GM21717 (cell line): ENCODE measurements around the gene GNG7.
"Not testable (repeated sequence)": the region's sequence is repeated elsewhere in the genome, so short reads cannot be mapped to it uniquely, and the experiment has no call there.

Experiments
- ATAC-seq: cut with Tn5 transposase; IDR thresholded peaks from one replicate; pipeline ENCODE4 v1.9.1; 2021; ENCODE audit warnings: mild to moderate bottlenecking, moderate library complexity; ENCODE audit not compliant: unreplicated experiment

GNG7 gene

GRCh38 chr19:2542341-2543069 lies 160.0 kb downstream of the GNG7 start:
- no peak for ATAC-seq

DNA sequence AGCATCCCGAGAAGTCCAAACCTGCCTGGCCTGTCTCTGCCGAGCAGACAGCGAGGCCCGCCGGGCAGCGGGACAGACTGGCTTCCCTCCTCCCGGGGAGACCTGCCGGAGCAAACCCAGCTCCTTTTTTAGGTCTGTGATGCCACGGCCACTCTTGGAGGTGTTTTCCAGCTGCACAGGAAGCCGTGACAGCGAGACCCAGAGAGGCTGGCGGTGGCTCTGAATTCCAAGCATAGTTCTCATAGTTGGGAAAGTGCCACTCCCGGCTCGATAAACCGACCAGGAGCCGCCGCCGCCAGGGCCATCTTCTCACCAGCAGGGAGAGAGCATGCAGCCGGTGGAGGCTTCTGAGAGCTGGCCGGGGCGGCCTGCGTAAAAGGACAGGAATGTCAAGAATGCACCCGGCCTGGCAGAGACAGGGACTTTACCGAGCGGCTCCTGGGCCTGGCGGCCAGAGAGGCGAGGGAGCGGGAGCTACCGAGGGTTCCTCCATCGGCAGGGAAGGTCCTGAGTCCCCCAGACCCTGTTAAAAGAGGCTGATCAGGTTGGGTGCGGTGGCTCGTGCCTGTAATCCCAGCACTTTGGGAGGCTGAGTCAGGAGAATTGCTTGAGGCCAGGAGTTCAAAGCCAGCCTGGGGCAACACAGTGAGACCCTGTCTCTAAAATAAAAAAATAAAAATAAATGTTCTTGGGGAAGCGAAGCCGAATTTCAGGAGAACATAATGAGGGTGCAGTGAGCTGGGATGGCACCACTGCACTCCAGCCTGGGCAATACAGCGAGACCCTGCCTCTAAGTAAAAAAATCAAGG lies 161.6 kb downstream of the GNG7 start:
- ATAC-seq, result no peak

DNA sequence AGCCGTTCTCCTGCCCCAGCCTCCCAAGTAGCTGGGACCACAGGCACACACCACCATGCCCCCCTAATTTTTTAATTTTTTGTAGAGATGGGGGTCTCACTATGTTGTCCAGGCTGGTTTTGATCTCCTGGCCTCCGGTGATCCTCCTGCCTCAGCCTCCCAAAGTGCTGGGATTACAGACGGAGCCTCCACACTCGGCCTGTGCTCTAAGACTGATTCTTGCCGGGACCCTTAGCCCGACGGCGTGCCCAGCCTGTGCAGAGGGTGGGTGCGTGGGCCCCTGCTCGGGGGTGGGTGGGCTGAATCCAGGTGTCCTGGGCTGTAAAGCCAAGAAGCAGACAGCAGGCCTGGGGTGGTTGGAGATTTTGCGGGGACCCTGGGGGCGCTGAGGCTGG lies 162.2 kb downstream of the GNG7 start:
- ATAC-seq, result no peak

GRCh38 chr19:2538096-2538757 lies 164.3 kb downstream of the GNG7 start:
- no peak for ATAC-seq

- ATAC-seq, result not testable (repeated sequence)
Measured at GRCh38 chr19:2537584-2537983, 164.9 kb downstream of the GNG7 start.

- no peak for ATAC-seq
Measured at GRCh38 chr19:2536461-2536860, 166.0 kb downstream of the GNG7 start.

DNA sequence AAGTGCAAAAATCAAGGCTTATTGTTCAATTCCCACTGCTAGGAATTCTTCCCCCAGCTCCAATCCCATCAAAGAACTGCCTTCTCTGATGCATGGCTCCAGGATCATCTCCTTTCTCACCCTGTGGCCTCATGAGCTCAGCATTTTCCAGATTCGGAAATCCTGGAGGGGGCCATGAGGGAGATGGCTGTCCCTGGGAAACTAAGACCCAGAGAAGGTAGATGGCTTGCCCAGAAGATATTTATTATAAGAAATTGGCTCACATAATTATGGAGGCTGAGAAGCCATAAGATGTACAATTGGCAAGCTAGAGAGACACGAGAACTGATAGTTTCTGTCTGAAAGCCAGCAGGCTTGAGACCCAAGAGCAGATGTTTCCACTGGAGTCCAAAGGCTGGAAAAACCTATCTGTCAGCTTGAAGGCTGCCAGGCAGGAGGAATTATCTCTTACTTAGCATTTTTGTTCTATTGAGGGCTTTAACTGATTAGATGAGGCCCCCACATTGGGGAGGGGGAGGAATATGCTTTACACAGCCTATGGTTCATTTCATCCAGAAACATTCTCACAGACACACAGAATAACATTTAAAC lies 168.0 kb downstream of the GNG7 start:
- no peak for ATAC-seq

GRCh38 chr19:2533686-2534422 lies 168.6 kb downstream of the GNG7 start:
- ATAC-seq, result no peak

GRCh38 chr19:2533072-2533425 lies 169.4 kb downstream of the GNG7 start:
- no peak for ATAC-seq

DNA sequence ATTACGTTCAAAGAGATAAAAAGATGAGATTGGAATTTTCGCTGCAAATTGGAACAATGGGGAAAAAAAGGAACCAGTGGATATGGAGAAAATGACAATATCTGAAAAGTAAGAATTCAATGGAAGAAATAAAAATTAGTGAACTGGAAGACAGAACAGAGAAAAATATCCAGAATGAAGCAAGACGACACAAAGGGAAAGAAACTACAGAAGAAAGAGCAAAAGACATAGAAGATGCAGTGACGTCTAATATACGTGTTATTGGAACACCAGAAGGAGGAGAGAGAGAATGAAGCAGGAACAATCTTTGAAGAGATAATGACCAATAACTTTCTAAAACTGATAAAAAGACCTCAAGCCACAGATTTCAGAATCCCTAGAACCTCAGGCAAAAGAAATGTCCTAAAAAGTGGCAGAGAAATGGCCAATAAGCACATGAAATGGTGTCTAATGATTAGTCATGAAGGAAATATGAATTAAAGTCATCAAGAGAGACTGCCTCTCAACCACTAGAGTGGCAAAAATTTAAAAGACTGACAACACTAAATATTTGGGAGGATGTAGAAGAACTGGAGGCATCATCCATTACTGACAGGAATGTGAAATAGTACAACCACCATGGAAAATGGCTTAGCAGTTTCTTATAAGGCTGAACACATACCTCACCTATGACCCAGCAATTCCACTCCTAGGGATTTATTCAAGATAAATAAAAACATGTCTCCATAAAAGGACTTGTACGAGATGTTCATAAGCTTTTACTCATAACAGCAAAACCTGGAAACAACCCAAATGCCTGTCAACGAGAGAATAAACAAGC lies 170.0 kb downstream of the GNG7 start:
- ATAC-seq, result no peak

DNA sequence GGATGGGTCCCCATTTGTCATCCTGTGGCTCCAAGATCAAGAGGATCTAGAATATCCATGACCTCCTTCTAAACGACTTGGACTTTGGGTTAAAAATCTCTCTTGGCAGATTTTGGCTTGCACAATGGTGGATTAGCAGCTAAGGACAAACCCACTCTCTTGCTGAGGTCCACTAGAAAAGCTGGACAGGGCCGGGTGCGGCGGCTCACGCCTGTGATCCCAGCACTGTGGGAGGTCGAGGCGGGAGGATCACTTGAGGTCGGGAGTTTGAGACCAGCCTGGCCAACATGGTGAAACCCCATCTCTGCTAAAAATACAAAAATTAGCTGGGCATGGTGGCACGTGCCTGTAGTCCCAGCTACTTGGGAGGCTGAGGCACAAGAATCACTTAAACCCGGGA lies 172.6 kb downstream of the GNG7 start:
- ATAC-seq, result not testable (repeated sequence)

GRCh38 chr19:2529473-2529918 lies 173.0 kb downstream of the GNG7 start:
- ATAC-seq, result no peak

GRCh38 chr19:2528675-2529101 lies 173.8 kb downstream of the GNG7 start:
- ATAC-seq, result no peak

DNA sequence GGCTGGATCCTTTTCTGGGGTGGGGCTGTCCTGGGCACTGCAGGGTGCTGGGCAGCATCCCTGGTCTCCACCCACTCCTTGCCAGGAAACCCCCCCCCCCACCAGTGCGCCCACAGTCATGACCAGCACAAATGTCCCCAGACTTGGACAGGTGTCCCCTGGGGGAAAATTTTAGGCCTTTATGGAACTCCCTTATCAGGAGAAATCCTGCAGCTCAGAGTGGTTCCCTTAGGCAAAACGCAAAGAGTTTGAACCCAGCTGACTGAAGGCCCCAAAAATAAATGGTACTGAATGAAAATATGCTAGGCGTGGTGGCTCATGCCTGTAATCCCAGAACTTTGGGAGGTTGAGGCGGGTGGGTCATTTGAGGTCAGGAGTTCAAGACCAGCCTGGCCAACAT lies 174.8 kb downstream of the GNG7 start:
- ATAC-seq, result no peak

- ATAC-seq, result no peak
Measured at GRCh38 chr19:2527171-2527570, 175.3 kb downstream of the GNG7 start.

- ATAC-seq, result no peak
Measured at GRCh38 chr19:2524840-2525723, 177.4 kb downstream of the GNG7 start.

- ATAC-seq, result no peak
Measured at GRCh38 chr19:2524361-2524839, 178.1 kb downstream of the GNG7 start.

DNA sequence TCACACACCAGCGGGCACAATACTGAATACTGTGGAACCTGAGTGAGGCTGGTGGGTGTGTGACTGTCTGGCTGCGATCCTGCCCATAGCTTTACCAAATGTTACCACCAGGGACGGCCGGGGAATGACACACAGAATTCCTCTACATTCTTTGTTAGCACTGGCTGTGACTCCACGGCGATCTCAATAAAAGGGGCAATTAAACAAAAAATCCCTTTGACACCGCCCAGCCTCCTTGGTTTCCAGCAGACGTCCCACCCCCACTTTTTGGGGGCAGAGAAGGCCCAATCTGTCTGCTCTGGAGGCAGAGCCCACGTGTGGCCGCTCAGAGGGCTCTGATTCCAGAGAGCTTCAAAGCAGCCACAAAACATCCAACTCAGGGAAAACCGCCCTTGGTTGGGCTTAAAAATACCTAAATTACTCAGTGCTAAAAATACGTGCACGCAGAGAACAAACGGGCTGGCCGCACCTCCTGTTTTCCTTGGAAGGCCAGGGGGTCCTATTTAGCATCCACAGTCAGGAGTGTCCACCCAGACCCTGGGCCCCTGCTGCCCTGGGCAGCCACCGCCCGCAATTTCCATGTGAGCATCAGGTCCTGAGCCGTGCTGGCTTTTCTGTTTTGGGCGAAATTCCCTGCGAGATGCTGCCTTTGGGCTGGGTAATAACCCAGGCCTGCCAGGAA lies 178.7 kb downstream of the GNG7 start:
- ATAC-seq, result no peak
